ENCODE results near the gene PGLYRP4. TPM values are rescaled to one million over a fixed set of nuclear protein-coding genes. Genes with fewer than 3 reads are reported as not detected.

Gene PGLYRP4
- total and polyA plus RNA-seq, 7 donors, result not detected

- no peak for ATAC-seq
- WGBS, 3 donors, result 62 to 78% (median 76%) methylated on average over 4 of the region's 4 CpGs
- H3K9me3 ChIP-seq, result no peaks in the 10 kb centered on the region
- H3K27me3 ChIP-seq (ENCODE audit: insufficient read depth in 3 of 3, low read length in 2 of 3), result no peaks in the 10 kb centered on the region
- no peak overlapping the region for H3K4me3 ChIP-seq
- no peaks in the 10 kb centered on the region for H3K4me1 ChIP-seq
- H3K27ac ChIP-seq, result no peak overlapping the region
- intact Hi-C loops (cut with DNase I), result no loop called here
- H3K36me3 ChIP-seq (ENCODE audit: insufficient read depth in 1 of 2, low read depth in 1 of 2), result no peaks in the 10 kb centered on the region
- no peak for DNase-seq
- no peak for TF ChIP-seq CTCF (IDR thresholded peaks at IDR 0.05)
Observed at GRCh38 chr1:153387785-153388184, 39.1 kb upstream of the PGLYRP4 start.

- ATAC-seq (no peak), DNase-seq (no peak)
- 87% methylated on average over 4 of the region's 4 CpGs for WGBS, 3 donors
- no peaks in the 10 kb centered on the region for H3K27me3 ChIP-seq (ENCODE audit: insufficient read depth in 3 of 3, low read length in 2 of 3)
- H3K36me3 ChIP-seq (ENCODE audit: insufficient read depth in 1 of 2, low read depth in 1 of 2), result no peaks in the 10 kb centered on the region
- no peak overlapping the region for H3K4me3 ChIP-seq
- no peaks in the 10 kb centered on the region for H3K9me3 ChIP-seq
- no peaks in the 10 kb centered on the region for H3K4me1 ChIP-seq
- intact Hi-C loops (cut with DNase I), result no loop called here
- no peak overlapping the region for H3K27ac ChIP-seq
- no peak for TF ChIP-seq CTCF (IDR thresholded peaks at IDR 0.05)
Observed at GRCh38 chr1:153387001-153387400, 38.4 kb upstream of the PGLYRP4 start.

- 38 to 51% (median 44%) methylated on average over 5 of the region's 5 CpGs for WGBS, 3 donors
- Histone ChIP-seq H3K36me3 (ENCODE audit: insufficient read depth in 1 of 2, low read depth in 1 of 2) (no peaks in the 10 kb centered on the region), H3K27ac (no peak overlapping the region), H3K9me3 (no peaks in the 10 kb centered on the region), H3K4me3 (no peak overlapping the region), H3K27me3 (ENCODE audit: insufficient read depth in 3 of 3, low read length in 2 of 3) (no peaks in the 10 kb centered on the region), H3K4me1 (no peaks in the 10 kb centered on the region)
- DNase-seq (peak; percentile 39 to 61), ATAC-seq (peak in 3 of 4 donors; percentile 31 to 46 (median 36))
- TF ChIP-seq CTCF (IDR thresholded peaks at IDR 0.05), result no peak
- intact Hi-C loops (cut with DNase I), result no loop called here
Observed at GRCh38 chr1:153386500-153386901, 37.9 kb upstream of the PGLYRP4 start.

- WGBS, 3 donors, result 74 to 77% (median 75%) methylated on average over 4 of the region's 4 CpGs
- intact Hi-C loops (cut with DNase I), result no loop called here
- no peaks in the 10 kb centered on the region for H3K36me3 ChIP-seq (ENCODE audit: insufficient read depth in 1 of 2, low read depth in 1 of 2)
- DNase-seq, result no peak
- no peaks in the 10 kb centered on the region for H3K4me1 ChIP-seq
- no peak for TF ChIP-seq CTCF (IDR thresholded peaks at IDR 0.05)
- no peak overlapping the region for H3K4me3 ChIP-seq
- no peaks in the 10 kb centered on the region for H3K9me3 ChIP-seq
- no peaks in the 10 kb centered on the region for H3K27me3 ChIP-seq (ENCODE audit: insufficient read depth in 3 of 3, low read length in 2 of 3)
- no peak for ATAC-seq
- no peak overlapping the region for H3K27ac ChIP-seq
Observed at GRCh38 chr1:153384958-153385580, 36.4 kb upstream of the PGLYRP4 start.

- Histone ChIP-seq H3K27me3 (ENCODE audit: insufficient read depth in 3 of 3, low read length in 2 of 3) (no peaks in the 10 kb centered on the region), H3K4me1 (no peaks in the 10 kb centered on the region), H3K9me3 (no peaks in the 10 kb centered on the region), H3K4me3 (no peak overlapping the region), H3K36me3 (ENCODE audit: insufficient read depth in 1 of 2, low read depth in 1 of 2) (no peaks in the 10 kb centered on the region), H3K27ac (no peak overlapping the region)
- ATAC-seq (no peak), DNase-seq (no peak)
- no peak for TF ChIP-seq CTCF (IDR thresholded peaks at IDR 0.05)
- intact Hi-C loops (cut with DNase I), result no loop called here
- 87 to 95% (median 93%) methylated on average over 23 of the region's 23 CpGs for WGBS, 3 donors
Observed at GRCh38 chr1:153380711-153381110, 32.1 kb upstream of the PGLYRP4 start.
